Body of pancreas (tissue), 4 donors: Measurements from ENCODE around the gene DEPDC7.

Experiments
- CTCF ChIP-seq, 7 experiments: fragments of 450-650 bp in 4 of 7; fragments of 200-600 bp in 3 of 7; sonication (generic) in 3 of 7; IDR thresholded peaks; one replicate each; pipeline ENCODE4 v1.5.1; 2016 to 2019; ENCODE audit warnings: antibody characterized with exemption in 7 of 7
- POLR2A ChIP-seq, 3 donors: fragments of 450-650 bp; IDR thresholded peaks; one replicate each; pipeline ENCODE4 v1.6.1; 2016; ENCODE audit warnings: antibody characterized with exemption in 3 of 3, mild to moderate bottlenecking in 2 of 3

DNA sequence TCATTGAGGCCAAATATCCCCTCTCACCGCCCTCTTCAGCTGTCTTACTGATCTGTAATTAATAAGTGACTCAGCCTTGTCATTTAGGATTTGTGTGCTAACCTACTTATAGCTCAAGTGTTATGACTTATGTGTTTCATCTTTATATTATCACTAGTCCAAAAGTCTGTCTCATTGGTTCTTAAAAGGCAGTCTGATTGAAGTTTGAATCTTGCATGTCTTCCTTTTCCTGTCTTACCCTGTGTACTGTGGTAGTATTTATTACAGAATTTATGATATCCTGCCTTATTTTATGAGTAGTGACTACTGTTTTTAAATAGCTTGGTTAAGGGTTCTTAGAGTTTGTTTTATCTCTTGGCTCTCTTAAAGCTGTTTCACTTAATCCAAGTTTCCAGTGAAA lies 6.3 kb downstream of the DEPDC7 start:
- no peak for TF ChIP-seq CTCF (IDR thresholded peaks at IDR 0.05)
- TF ChIP-seq POLR2A (IDR thresholded peaks at IDR 0.05), result no peak
